Measurements from ENCODE around the gene ACTL10. TPM values are rescaled to one million over a fixed set of nuclear protein-coding genes. Genes with fewer than 3 reads are reported as not detected.

ACTL10 gene
- total and polyA plus RNA-seq, 2 of the 4 experiments (the other 2 are of a cell fraction): 0.18 to 0.43 TPM

- Histone ChIP-seq H3K56ac (ENCODE audit: extremely low read depth, insufficient read depth, low read length) (no peak overlapping the region), H2BK120ac (ENCODE audit: low read depth, low read length) (no peak overlapping the region), H3K9me3 (ENCODE audit: control insufficient read depth, insufficient read depth, low read length) (no peaks in the 10 kb centered on the region), H4K91ac (ENCODE audit: insufficient read depth, low read depth, low read length) (no peak overlapping the region), H3K4me1 (ENCODE audit: control insufficient read depth, insufficient read depth, low read length) (0 out of 2 replicates have a peak, but pooled peaks cover 3% of the 10 kb centered on the region), H3K23ac (ENCODE audit: low read depth, low read length) (no peak overlapping the region), H3K14ac (replicated peaks; ENCODE audit: low read depth, low read length) (no peak overlapping the region), H3K4me2 (ENCODE audit: low read depth, low read length) (no peak overlapping the region), H2AFZ (replicated peaks; ENCODE audit: low read length, poor library complexity) (no peak overlapping the region), H2BK5ac (ENCODE audit: low read depth, low read length, poor library complexity, severe bottlenecking) (no peak overlapping the region), H4K8ac (ENCODE audit: low read depth in 2 of 2, low read length in 2 of 2) (no peak overlapping the region), H2BK20ac (ENCODE audit: low read depth, low read length) (no peak overlapping the region), H3K4ac (ENCODE audit: low read depth, low read length) (no peak overlapping the region), H4K20me1 (ENCODE audit: insufficient read depth, low read length) (peaks cover 9% of the 10 kb centered on the region; the same call in 1 of the 2 replicates), H3K79me1 (ENCODE audit: low read depth in 1 of 2, low read length in 2 of 2) (no peaks in the 10 kb centered on the region; a peak in 1 of 4 replicates), H2AK9ac (replicated peaks; ENCODE audit: low read depth, low read length, poor library complexity) (no peak overlapping the region), H3K9ac (ENCODE audit: low read depth, low read length) (no peak overlapping the region), H3K36me3 (ENCODE audit: control insufficient read depth, insufficient read depth, low read length) (peaks cover 31% of the 10 kb centered on the region), H4K5ac (ENCODE audit: low read depth, low read length) (no peak overlapping the region), H2BK15ac (ENCODE audit: low read depth, low read length) (no peak overlapping the region), H3K4me3 (ENCODE audit: insufficient read depth, low read depth, low read length) (no peak overlapping the region), H3K27ac (ENCODE audit: insufficient read depth, low read length) (no peak overlapping the region), H2AK5ac (ENCODE audit: low read depth, low read length) (no peak overlapping the region), H3K9me1 (ENCODE audit: insufficient read depth, low read length) (peaks cover 14% of the 10 kb centered on the region; the same call in 1 of the 2 replicates), H3K27me3 (ENCODE audit: control insufficient read depth, insufficient read depth, low read length) (no peaks in the 10 kb centered on the region), H3K18ac (ENCODE audit: low read depth, low read length) (no peak overlapping the region)
- 100% methylated on average over 1 of the region's 2 CpGs; no CpG with 5 or more reads in 1 of the 2 experiments for WGBS, 2 experiments (ENCODE audit: extremely low coverage in 2 of 2, insufficient read length in 1 of 2)
- dilution Hi-C loops (cut with HindIII; ENCODE audit: low sequenced_read_pairs, unreplicated experiment) (no loop called here), in situ Hi-C loops (cut with MboI; ENCODE audit: low sequenced_read_pairs) (no loop called here), intact Hi-C loops (cut with micrococcal nuclease) (no loop called here)
- BruUV-seq (replicated peaks): no TSS peak
- DNase-seq: no peak
- POLR2A ChIA-PET (ENCODE audit: unreplicated experiment): no interaction called here
- ATAC-seq (ENCODE audit: low read depth): no peak
- TF ChIP-seq SMC3 (IDR thresholded peaks at IDR 0.05; ENCODE audit: low read depth, low read length): no peak
- TF ChIP-seq CHD1 (IDR thresholded peaks at IDR 0.05; ENCODE audit: low read depth, low read length): no peak
- TF ChIP-seq, protein P1, sequence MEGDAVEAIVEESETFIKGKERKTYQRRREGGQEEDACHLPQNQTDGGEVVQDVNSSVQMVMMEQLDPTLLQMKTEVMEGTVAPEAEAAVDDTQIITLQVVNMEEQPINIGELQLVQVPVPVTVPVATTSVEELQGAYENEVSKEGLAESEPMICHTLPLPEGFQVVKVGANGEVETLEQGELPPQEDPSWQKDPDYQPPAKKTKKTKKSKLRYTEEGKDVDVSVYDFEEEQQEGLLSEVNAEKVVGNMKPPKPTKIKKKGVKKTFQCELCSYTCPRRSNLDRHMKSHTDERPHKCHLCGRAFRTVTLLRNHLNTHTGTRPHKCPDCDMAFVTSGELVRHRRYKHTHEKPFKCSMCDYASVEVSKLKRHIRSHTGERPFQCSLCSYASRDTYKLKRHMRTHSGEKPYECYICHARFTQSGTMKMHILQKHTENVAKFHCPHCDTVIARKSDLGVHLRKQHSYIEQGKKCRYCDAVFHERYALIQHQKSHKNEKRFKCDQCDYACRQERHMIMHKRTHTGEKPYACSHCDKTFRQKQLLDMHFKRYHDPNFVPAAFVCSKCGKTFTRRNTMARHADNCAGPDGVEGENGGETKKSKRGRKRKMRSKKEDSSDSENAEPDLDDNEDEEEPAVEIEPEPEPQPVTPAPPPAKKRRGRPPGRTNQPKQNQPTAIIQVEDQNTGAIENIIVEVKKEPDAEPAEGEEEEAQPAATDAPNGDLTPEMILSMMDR (conservative IDR thresholded peaks at IDR 0.05; ENCODE audit: low read depth, low read length): no peak
- TF ChIP-seq FOS (IDR thresholded peaks at IDR 0.05; ENCODE audit: low read depth, low read length): no peak
- no peak for TF ChIP-seq RCOR1 (IDR thresholded peaks at IDR 0.05; ENCODE audit: insufficient replicate concordance, low read length)
- TF ChIP-seq RFX5 (IDR thresholded peaks at IDR 0.05; ENCODE audit: low read depth, low read length): no peak
- TF ChIP-seq, protein P2, sequence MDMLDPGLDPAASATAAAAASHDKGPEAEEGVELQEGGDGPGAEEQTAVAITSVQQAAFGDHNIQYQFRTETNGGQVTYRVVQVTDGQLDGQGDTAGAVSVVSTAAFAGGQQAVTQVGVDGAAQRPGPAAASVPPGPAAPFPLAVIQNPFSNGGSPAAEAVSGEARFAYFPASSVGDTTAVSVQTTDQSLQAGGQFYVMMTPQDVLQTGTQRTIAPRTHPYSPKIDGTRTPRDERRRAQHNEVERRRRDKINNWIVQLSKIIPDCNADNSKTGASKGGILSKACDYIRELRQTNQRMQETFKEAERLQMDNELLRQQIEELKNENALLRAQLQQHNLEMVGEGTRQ (IDR thresholded peaks at IDR 0.05; ENCODE audit: low read depth, low read length): no peak
- TF ChIP-seq MXI1 (IDR thresholded peaks at IDR 0.05; ENCODE audit: borderline replicate concordance, low read depth, low read length): no peak
- no peak for TF ChIP-seq CEBPB (IDR thresholded peaks at IDR 0.05; ENCODE audit: low read depth, low read length)
- no peak for TF ChIP-seq MAZ (IDR thresholded peaks at IDR 0.05; ENCODE audit: borderline replicate concordance, low read depth, low read length)
- TF ChIP-seq, protein P3, sequence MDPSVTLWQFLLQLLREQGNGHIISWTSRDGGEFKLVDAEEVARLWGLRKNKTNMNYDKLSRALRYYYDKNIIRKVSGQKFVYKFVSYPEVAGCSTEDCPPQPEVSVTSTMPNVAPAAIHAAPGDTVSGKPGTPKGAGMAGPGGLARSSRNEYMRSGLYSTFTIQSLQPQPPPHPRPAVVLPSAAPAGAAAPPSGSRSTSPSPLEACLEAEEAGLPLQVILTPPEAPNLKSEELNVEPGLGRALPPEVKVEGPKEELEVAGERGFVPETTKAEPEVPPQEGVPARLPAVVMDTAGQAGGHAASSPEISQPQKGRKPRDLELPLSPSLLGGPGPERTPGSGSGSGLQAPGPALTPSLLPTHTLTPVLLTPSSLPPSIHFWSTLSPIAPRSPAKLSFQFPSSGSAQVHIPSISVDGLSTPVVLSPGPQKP (IDR thresholded peaks at IDR 0.05; ENCODE audit: borderline replicate concordance, low read depth, low read length): no peak
- CTCF ChIA-PET: interaction anchor here (0.7 kb wide), 1 partner anchor 188 kb away, joined by 3 read pairs; no protein-coding TSS in a partner anchor
Measured at GRCh38 chr20:33645396-33645795, 21.3 kb upstream of the ACTL10 start.
